ENCODE measurements around the gene CPZ.

The CPZ gene

DNA sequence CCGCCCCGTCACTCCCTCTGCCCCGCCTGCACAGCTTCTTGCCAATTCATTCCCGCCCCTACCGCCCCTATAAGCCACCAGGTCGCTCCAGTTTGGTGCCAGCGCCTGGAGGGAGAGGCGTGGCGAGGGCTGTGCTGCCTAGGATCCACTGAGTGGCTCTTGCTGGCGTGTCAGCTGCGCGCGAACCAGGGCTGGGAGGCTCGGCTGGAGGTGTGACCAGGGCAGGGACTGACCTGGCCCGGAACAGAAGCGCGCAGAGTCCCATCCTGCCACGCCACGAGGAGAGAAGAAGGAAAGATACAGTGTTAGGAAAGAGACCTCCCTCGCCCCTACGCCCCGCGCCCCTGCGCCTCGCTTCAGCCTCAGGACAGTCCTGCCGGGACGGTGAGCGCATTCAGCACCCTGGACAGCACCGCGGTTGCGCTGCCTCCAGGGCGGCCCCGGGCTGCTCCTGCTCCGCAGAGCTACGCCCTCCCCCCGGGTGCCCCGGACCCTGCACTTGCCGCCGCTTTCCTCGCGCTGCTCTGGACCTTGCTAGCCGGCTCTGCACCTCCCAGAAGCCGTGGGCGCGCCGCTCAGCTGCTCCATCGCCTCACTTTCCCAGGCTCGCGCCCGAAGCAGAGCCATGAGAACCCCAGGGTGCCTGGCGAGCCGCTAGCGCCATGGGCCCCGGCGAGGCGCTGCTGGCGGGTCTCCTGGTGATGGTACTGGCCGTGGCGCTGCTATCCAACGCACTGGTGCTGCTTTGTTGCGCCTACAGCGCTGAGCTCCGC, 12.1 kb upstream of the CPZ start, which contains the start of gene GPR78:
GPR78 (plus strand) TSS at position 72 of the 773 bp plus-strand sequence; CDS start at position 663, 591 bp downstream.
- TF ChIP-seq, protein P1, sequence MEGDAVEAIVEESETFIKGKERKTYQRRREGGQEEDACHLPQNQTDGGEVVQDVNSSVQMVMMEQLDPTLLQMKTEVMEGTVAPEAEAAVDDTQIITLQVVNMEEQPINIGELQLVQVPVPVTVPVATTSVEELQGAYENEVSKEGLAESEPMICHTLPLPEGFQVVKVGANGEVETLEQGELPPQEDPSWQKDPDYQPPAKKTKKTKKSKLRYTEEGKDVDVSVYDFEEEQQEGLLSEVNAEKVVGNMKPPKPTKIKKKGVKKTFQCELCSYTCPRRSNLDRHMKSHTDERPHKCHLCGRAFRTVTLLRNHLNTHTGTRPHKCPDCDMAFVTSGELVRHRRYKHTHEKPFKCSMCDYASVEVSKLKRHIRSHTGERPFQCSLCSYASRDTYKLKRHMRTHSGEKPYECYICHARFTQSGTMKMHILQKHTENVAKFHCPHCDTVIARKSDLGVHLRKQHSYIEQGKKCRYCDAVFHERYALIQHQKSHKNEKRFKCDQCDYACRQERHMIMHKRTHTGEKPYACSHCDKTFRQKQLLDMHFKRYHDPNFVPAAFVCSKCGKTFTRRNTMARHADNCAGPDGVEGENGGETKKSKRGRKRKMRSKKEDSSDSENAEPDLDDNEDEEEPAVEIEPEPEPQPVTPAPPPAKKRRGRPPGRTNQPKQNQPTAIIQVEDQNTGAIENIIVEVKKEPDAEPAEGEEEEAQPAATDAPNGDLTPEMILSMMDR (IDR thresholded peaks at IDR 0.05; ENCODE audit: borderline replicate concordance, control extremely low read depth, extremely low read depth, insufficient read depth, missing control alignments): no peak
- peak; percentile 76 for DNase-seq (ENCODE audit: low spot score)
- in situ Hi-C loops (cut with MboI; ENCODE audit: low sequenced_read_pairs, unreplicated experiment): no loop called here

DNA sequence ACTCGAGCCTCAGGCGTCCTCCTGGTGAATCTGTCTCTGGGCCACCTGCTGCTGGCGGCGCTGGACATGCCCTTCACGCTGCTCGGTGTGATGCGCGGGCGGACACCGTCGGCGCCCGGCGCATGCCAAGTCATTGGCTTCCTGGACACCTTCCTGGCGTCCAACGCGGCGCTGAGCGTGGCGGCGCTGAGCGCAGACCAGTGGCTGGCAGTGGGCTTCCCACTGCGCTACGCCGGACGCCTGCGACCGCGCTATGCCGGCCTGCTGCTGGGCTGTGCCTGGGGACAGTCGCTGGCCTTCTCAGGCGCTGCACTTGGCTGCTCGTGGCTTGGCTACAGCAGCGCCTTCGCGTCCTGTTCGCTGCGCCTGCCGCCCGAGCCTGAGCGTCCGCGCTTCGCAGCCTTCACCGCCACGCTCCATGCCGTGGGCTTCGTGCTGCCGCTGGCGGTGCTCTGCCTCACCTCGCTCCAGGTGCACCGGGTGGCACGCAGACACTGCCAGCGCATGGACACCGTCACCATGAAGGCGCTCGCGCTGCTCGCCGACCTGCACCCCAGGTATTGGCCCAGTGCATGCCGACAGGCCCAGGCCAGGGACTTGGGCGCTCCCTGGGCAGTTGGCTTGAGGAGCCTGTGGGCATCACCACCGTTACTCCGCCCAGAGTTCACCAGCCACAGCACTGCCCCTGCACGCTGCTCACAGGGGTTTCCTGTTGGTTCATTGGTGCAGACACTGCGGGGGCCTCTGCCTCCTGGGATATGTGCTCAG, 11.3 kb upstream of the CPZ start:
- in situ Hi-C loops (cut with MboI; ENCODE audit: low sequenced_read_pairs, unreplicated experiment): no loop called here
- TF ChIP-seq, protein P1 (IDR thresholded peaks at IDR 0.05; ENCODE audit: borderline replicate concordance, control extremely low read depth, extremely low read depth, insufficient read depth, missing control alignments): no peak
- DNase-seq (ENCODE audit: low spot score): no peak

DNA sequence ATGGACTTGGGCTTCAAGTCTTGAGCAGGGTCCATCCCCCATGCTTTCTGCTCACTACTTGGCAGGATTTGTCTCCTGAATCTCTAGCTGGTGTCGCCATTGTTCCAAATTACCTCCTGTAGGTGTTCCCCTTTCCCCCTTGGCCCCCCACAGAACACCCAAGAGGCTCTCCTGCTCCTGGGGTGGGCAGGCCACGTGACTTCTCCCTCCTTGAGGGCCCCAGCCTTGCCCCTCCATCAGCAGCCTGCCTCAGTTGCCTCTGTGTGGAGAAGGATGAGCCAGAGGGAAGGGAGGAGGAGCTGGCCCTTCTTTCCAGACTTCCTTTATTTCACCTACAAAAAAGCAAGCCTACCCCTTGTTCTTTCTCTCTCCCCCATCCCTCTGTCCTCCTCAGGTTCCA, 10.5 kb upstream of the CPZ start:
- TF ChIP-seq, protein P1 (IDR thresholded peaks at IDR 0.05; ENCODE audit: borderline replicate concordance, control extremely low read depth, extremely low read depth, insufficient read depth, missing control alignments): no peak
- in situ Hi-C loops (cut with MboI; ENCODE audit: low sequenced_read_pairs, unreplicated experiment): no loop called here
- no peak for DNase-seq (ENCODE audit: low spot score)

DNA sequence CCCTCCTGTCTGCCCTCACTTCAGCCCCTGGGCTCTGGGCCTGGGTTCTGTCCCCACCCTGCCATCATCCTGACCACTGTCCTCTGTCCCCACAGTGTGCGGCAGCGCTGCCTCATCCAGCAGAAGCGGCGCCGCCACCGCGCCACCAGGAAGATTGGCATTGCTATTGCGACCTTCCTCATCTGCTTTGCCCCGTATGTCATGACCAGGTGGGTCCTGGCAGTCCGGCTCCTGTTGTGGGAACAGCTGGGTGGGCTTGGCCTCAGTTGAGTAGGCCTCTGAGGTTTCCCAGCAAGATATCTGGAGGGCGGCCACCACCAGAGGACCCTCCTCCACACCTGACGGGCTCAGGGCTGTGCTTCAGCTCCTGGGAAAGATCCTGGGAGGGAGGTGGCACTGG, 10.1 kb upstream of the CPZ start:
- TF ChIP-seq, protein P1 (IDR thresholded peaks at IDR 0.05; ENCODE audit: borderline replicate concordance, control extremely low read depth, extremely low read depth, insufficient read depth, missing control alignments): no peak
- DNase-seq (ENCODE audit: low spot score): no peak
- in situ Hi-C loops (cut with MboI; ENCODE audit: low sequenced_read_pairs, unreplicated experiment): no loop called here

DNA sequence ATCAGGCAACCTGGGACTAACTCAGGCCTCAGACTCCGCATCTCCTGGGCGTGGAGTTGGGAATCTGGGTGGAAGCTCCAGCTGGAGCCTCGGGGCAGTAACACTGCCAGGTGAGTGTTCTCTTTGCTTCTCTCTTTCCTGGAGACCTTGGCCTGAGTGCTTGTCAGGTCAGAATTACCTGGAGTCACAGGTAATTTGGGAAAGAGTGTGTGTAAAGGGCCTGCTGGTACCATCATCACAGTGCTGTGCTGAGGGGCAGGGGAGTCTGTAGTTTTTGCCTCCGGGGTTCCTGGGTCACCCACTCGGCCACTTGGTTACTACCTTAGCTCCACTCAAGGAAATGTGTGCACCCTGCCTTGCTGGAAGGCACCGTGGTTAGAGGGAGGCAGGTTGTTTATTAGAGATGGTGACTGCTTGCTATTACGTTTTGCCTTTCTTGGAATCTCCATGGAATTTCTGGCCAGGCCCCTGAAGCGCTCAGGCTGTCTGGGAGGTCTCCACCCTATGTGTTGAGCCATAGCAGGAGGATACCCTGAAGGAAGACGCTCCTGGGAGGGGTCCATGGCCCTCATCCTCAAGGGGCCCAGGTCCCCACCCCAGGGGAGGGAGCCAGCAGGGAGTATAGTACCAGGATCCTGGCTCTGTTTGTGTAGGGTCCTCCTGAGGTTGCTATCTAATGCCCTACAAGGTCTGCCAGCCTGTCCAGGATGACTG, 9.5 kb upstream of the CPZ start:
- in situ Hi-C loops (cut with MboI; ENCODE audit: low sequenced_read_pairs, unreplicated experiment): no loop called here
- TF ChIP-seq, protein P1 (IDR thresholded peaks at IDR 0.05; ENCODE audit: borderline replicate concordance, control extremely low read depth, extremely low read depth, insufficient read depth, missing control alignments): no peak
- DNase-seq (ENCODE audit: low spot score): no peak

DNA sequence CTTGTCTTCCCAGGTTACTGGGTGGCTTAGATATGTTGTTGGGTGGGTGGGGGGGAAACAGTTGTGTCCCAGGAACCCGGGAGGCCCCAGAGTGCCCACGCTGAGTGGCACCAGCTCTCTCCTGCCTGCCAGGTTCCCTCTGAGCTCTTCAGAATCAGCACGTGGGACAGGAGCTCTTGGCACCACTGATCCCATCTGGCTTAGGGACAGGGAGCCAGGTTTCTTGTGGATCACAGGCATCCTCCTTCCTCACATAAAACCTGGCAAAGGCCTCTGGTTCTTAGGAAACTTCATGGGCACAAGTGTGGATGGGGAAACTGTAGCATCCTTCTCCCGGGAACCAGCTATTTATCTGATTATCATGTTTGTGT, 8.9 kb upstream of the CPZ start:
- DNase-seq (ENCODE audit: low spot score): no peak
- TF ChIP-seq, protein P1 (IDR thresholded peaks at IDR 0.05; ENCODE audit: borderline replicate concordance, control extremely low read depth, extremely low read depth, insufficient read depth, missing control alignments): no peak
- in situ Hi-C loops (cut with MboI; ENCODE audit: low sequenced_read_pairs, unreplicated experiment): no loop called here

Measured in GM13976 (cell line).